Measurements from ENCODE around the gene MYOC.
"Not testable (repeated sequence)": the region's sequence is repeated elsewhere in the genome, so short reads cannot be mapped to it uniquely, and the experiment has no call there.

The MYOC gene

DNA sequence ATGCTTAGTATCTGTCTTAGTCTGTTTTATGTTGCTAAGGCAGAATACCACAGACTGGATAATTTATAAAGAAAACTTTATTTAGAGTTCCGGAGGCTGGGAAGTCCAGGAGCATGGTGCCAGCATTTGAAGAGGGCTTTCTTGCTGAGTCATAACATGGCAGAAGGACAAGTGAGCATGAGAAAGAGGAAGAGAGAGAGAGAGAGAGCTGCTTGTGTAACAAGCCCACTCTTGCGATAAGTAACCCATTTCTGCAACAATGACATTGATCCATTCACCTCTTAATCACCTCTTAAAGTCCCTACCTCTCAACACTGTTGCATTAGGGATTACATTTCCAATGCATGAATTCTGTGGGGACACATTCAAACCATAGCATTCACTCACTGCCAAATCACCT, 42.1 kb downstream of the MYOC start:
- Histone ChIP-seq H3K27me3 (replicated peaks; ENCODE audit: control insufficient read depth, insufficient read depth, low read length, poor library complexity, severe bottlenecking) (no peaks in the 10 kb centered on the region), H3K9me3 (ENCODE audit: control insufficient read depth, low read length) (no peaks in the 10 kb centered on the region), H3K27ac (ENCODE audit: insufficient read depth, low read length, poor library complexity, severe bottlenecking) (no peak overlapping the region), H3K4me1 (ENCODE audit: control insufficient read depth, insufficient read depth, low read length, poor library complexity, severe bottlenecking) (no peaks in the 10 kb centered on the region), H3K4me3 (ENCODE audit: insufficient read depth, low read depth, low read length, poor library complexity, severe bottlenecking) (no peak overlapping the region), H3K36me3 (ENCODE audit: control insufficient read depth, insufficient read depth, low read length) (no peaks in the 10 kb centered on the region)
- no peak for DNase-seq

DNA sequence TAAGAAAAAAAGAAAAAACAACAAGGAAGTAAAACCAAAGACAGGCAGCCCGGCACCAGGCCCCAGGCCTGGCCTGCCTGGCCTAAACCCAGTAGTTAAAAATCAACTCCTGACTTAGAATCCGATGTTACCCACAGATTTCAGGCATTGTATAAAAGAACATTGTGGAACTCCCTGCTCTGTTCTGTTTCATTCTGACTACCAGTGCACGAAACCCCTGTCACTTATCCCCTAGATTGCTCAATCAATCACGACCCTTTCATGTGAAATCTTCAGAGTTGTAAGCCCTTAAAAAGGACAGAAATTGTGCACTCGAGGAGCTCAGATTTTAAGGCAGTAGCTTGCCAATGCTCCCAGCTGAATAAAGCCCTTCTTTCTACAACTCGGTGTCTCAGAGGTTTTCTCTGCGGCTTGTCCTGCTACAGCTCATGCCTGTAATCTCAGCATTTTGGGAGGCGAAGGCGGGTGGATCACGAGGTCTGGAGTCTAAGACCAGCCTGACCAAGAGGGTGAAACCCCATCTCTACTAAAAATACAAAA, 46.0 kb downstream of the MYOC start:
- Histone ChIP-seq H3K4me1 (ENCODE audit: control insufficient read depth, insufficient read depth, low read length, poor library complexity, severe bottlenecking) (no peaks in the 10 kb centered on the region), H3K4me3 (ENCODE audit: insufficient read depth, low read depth, low read length, poor library complexity, severe bottlenecking) (no peak overlapping the region), H3K27me3 (replicated peaks; ENCODE audit: control insufficient read depth, insufficient read depth, low read length, poor library complexity, severe bottlenecking) (no peaks in the 10 kb centered on the region), H3K27ac (ENCODE audit: insufficient read depth, low read length, poor library complexity, severe bottlenecking) (no peak overlapping the region), H3K36me3 (ENCODE audit: control insufficient read depth, insufficient read depth, low read length) (no peaks in the 10 kb centered on the region), H3K9me3 (ENCODE audit: control insufficient read depth, low read length) (no peaks in the 10 kb centered on the region)
- DNase-seq: no peak

DNA sequence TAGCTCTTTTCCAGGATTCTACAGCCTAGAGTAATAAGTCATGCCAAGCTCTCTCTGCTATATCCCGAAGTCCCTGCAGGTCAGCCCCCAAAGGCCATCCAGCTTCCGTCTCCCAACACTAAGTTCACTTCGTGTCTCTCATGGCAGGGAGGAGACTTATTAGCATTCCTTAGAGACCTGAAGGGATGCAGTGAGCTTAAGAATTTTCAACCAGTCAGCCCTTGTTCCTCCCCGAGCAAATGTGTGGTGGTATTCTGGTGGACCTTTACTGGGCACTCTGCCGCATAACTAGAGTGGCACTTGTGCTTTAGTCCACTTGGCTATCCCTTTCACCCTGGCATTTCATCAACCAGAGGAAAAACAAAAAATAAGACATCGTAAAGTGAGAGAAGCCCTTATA, 49.4 kb downstream of the MYOC start:
- not testable (repeated sequence) for H3K9me3 ChIP-seq (ENCODE audit: control insufficient read depth, low read length); H3K27ac ChIP-seq (ENCODE audit: insufficient read depth, low read length, poor library complexity, severe bottlenecking); H3K4me3 ChIP-seq (ENCODE audit: insufficient read depth, low read depth, low read length, poor library complexity, severe bottlenecking); H3K4me1 ChIP-seq (ENCODE audit: control insufficient read depth, insufficient read depth, low read length, poor library complexity, severe bottlenecking); H3K27me3 ChIP-seq (replicated peaks; ENCODE audit: control insufficient read depth, insufficient read depth, low read length, poor library complexity, severe bottlenecking); DNase-seq; H3K36me3 ChIP-seq (ENCODE audit: control insufficient read depth, insufficient read depth, low read length)

DNA sequence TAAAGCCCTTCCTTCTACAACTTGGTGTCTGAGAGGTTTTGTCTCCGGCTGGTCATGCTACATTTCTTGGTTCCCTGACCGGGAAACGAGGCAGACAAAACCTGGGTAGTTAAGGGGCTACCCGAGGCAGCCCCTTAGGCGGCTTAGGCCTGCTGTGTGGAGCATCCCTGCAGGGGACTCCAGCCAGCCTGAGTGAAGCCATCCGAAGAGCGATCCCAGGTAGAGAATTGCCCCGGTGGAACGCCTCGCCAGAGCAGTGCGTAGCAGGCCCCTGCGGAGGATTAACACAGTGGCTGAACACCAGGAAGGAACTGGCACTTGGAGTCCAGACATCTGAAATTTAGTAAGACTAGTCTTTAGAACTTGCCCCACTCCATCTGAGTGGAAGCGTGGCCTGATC, 51.6 kb downstream of the MYOC start:
- no peaks in the 10 kb centered on the region for H3K9me3 ChIP-seq (ENCODE audit: control insufficient read depth, low read length)
- no peaks in the 10 kb centered on the region for H3K36me3 ChIP-seq (ENCODE audit: control insufficient read depth, insufficient read depth, low read length)
- no peak for DNase-seq
- H3K4me1 ChIP-seq (ENCODE audit: control insufficient read depth, insufficient read depth, low read length, poor library complexity, severe bottlenecking): no peaks in the 10 kb centered on the region
- no peak overlapping the region for H3K27ac ChIP-seq (ENCODE audit: insufficient read depth, low read length, poor library complexity, severe bottlenecking)
- H3K4me3 ChIP-seq (ENCODE audit: insufficient read depth, low read depth, low read length, poor library complexity, severe bottlenecking): no peak overlapping the region
- no peaks in the 10 kb centered on the region for H3K27me3 ChIP-seq (replicated peaks; ENCODE audit: control insufficient read depth, insufficient read depth, low read length, poor library complexity, severe bottlenecking)

DNA sequence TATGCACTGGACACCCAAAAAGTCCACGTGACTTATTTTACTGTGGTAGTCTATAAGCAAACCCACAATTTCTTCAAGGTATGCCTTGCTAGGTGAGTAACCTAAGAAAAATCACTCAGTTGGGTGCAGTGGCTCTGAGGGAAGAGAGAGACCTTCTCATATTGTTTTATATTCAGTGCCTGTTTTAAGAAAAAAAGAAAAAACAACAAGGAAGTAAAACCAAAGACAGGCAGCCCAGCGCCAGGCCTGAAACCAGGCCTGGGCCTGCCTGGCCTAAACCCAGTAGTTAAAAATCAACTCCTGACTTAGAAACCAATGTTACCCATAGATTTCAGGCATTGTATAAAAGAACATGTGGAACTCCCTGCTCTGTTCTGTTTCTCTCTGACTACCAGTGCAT, 52.2 kb downstream of the MYOC start:
- not testable (repeated sequence) for H3K4me1 ChIP-seq (ENCODE audit: control insufficient read depth, insufficient read depth, low read length, poor library complexity, severe bottlenecking); H3K27ac ChIP-seq (ENCODE audit: insufficient read depth, low read length, poor library complexity, severe bottlenecking); DNase-seq; H3K27me3 ChIP-seq (replicated peaks; ENCODE audit: control insufficient read depth, insufficient read depth, low read length, poor library complexity, severe bottlenecking); H3K36me3 ChIP-seq (ENCODE audit: control insufficient read depth, insufficient read depth, low read length); H3K4me3 ChIP-seq (ENCODE audit: insufficient read depth, low read depth, low read length, poor library complexity, severe bottlenecking); H3K9me3 ChIP-seq (ENCODE audit: control insufficient read depth, low read length)

DNA sequence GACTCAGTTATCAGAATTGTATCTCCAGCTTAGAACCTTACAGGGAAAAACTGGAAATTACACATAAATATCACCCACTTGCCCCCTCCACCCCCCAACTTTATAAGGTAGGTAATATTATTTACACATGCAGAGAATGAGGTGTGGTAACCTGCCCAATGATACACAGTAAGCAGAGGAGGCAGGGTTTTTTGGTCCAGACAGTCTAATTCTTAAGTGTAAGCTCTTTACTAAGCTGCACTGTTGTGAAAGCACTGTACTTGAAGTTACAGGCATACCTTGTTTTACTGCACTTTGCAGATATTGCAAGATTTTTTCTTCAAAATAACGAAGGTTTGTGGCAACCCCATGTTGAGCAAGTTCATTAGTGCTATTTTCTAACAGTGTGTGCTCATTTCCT, 55.3 kb downstream of the MYOC start:
- no peak for DNase-seq
- Histone ChIP-seq H3K4me3 (ENCODE audit: insufficient read depth, low read depth, low read length, poor library complexity, severe bottlenecking) (no peak overlapping the region), H3K36me3 (ENCODE audit: control insufficient read depth, insufficient read depth, low read length) (peaks cover 8% of the 10 kb centered on the region), H3K27ac (ENCODE audit: insufficient read depth, low read length, poor library complexity, severe bottlenecking) (no peak overlapping the region), H3K4me1 (ENCODE audit: control insufficient read depth, insufficient read depth, low read length, poor library complexity, severe bottlenecking) (no peaks in the 10 kb centered on the region), H3K9me3 (ENCODE audit: control insufficient read depth, low read length) (no peaks in the 10 kb centered on the region), H3K27me3 (replicated peaks; ENCODE audit: control insufficient read depth, insufficient read depth, low read length, poor library complexity, severe bottlenecking) (no peaks in the 10 kb centered on the region)

DNA sequence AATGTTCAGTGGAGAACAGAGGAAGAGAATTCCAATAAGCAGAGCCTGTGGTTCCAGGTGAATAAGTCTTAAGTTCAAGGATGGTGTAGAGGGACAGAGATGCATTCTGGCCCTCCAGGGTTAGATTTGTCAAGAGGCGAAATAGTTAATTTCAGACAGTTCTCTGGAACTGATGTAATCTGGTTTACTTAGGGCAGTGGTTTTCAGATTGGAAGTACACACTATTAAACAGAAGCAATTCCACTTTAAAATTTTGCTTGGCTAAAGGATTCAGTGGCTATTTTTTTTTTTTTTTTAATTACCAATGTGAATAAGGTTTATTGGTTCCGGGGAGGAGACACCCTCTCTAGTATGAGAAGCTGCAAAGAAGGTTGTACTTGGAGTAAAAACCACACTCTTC, 55.8 kb downstream of the MYOC start:
- Histone ChIP-seq H3K4me3 (ENCODE audit: insufficient read depth, low read depth, low read length, poor library complexity, severe bottlenecking) (no peak overlapping the region), H3K9me3 (ENCODE audit: control insufficient read depth, low read length) (no peaks in the 10 kb centered on the region), H3K36me3 (ENCODE audit: control insufficient read depth, insufficient read depth, low read length) (peaks cover 13% of the 10 kb centered on the region), H3K4me1 (ENCODE audit: control insufficient read depth, insufficient read depth, low read length, poor library complexity, severe bottlenecking) (no peaks in the 10 kb centered on the region), H3K27ac (ENCODE audit: insufficient read depth, low read length, poor library complexity, severe bottlenecking) (no peak overlapping the region), H3K27me3 (replicated peaks; ENCODE audit: control insufficient read depth, insufficient read depth, low read length, poor library complexity, severe bottlenecking) (no peaks in the 10 kb centered on the region)
- DNase-seq: no peak

DNA sequence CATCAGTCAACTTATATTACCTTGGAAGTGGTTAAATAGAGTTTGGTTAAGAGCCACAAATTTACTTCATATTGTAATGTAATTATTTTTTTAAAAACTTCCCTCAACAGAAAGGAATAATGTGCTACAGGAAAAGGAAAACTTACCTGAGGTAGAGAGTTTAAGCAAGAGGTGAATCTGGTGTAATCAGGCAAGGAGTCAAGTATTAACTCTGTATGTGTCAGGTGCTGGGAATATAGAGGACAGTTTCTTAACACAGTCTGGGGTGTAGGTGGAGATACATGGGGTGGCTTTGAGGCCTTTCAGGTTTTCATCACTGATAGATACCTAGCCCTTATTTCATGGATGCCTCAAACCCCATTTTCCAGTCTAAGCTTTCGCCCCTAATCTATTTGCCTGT, 56.4 kb downstream of the MYOC start:
- no peak overlapping the region for H3K4me3 ChIP-seq (ENCODE audit: insufficient read depth, low read depth, low read length, poor library complexity, severe bottlenecking)
- no peak overlapping the region for H3K27ac ChIP-seq (ENCODE audit: insufficient read depth, low read length, poor library complexity, severe bottlenecking)
- no peak for DNase-seq
- no peaks in the 10 kb centered on the region for H3K9me3 ChIP-seq (ENCODE audit: control insufficient read depth, low read length)
- no peaks in the 10 kb centered on the region for H3K4me1 ChIP-seq (ENCODE audit: control insufficient read depth, insufficient read depth, low read length, poor library complexity, severe bottlenecking)
- no peaks in the 10 kb centered on the region for H3K27me3 ChIP-seq (replicated peaks; ENCODE audit: control insufficient read depth, insufficient read depth, low read length, poor library complexity, severe bottlenecking)
- peaks cover 18% of the 10 kb centered on the region for H3K36me3 ChIP-seq (ENCODE audit: control insufficient read depth, insufficient read depth, low read length)

DNA sequence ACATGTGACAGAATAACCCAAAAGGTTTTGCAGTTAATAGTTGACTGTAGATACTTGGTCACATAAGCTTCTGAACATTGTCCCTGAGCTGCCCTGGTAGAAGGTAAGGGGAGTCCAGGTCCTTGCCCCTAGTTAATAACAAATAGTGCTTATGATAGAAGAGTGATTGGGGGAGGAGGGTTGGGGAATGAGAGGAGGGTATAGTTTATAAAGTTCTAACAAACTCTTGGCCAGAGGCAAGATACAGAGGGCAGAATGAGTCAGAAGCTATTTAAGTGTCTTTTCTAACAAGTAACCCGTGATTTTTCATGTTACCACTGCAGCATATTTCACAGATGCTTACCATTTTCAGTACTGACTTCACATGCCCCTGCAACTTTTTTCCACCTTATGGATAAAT, 57.2 kb downstream of the MYOC start:
- no peaks in the 10 kb centered on the region for H3K9me3 ChIP-seq (ENCODE audit: control insufficient read depth, low read length)
- DNase-seq: no peak
- H3K36me3 ChIP-seq (ENCODE audit: control insufficient read depth, insufficient read depth, low read length): peaks cover 26% of the 10 kb centered on the region
- H3K27me3 ChIP-seq (replicated peaks; ENCODE audit: control insufficient read depth, insufficient read depth, low read length, poor library complexity, severe bottlenecking): no peaks in the 10 kb centered on the region
- H3K4me3 ChIP-seq (ENCODE audit: insufficient read depth, low read depth, low read length, poor library complexity, severe bottlenecking): no peak overlapping the region
- no peaks in the 10 kb centered on the region for H3K4me1 ChIP-seq (ENCODE audit: control insufficient read depth, insufficient read depth, low read length, poor library complexity, severe bottlenecking)
- no peak overlapping the region for H3K27ac ChIP-seq (ENCODE audit: insufficient read depth, low read length, poor library complexity, severe bottlenecking)

DNA sequence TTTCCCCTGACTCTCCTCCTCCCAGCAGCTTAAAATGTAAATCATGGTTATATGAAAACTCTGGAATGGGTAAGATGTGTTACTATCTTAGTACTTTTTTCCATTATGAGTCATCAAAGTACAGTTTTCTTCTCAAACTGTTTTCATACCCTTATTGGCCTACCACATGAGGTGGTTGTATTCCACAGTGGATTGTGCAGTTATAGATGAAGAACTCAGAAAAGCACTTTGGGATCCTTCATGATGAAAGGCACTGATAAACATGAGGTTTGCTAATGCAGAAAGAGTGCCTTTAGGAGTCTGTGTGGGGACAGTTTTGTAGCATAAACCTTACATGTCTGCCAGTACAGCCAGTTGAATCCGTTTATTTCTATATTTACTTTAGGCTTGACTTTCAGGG, 62.5 kb downstream of the MYOC start:
- Histone ChIP-seq H3K27me3 (replicated peaks; ENCODE audit: control insufficient read depth, insufficient read depth, low read length, poor library complexity, severe bottlenecking) (no peaks in the 10 kb centered on the region), H3K36me3 (ENCODE audit: control insufficient read depth, insufficient read depth, low read length) (peaks cover 71% of the 10 kb centered on the region), H3K27ac (ENCODE audit: insufficient read depth, low read length, poor library complexity, severe bottlenecking) (no peak overlapping the region), H3K4me3 (ENCODE audit: insufficient read depth, low read depth, low read length, poor library complexity, severe bottlenecking) (no peak overlapping the region), H3K4me1 (ENCODE audit: control insufficient read depth, insufficient read depth, low read length, poor library complexity, severe bottlenecking) (no peaks in the 10 kb centered on the region), H3K9me3 (ENCODE audit: control insufficient read depth, low read length) (no peaks in the 10 kb centered on the region)
- DNase-seq: no peak

DNA sequence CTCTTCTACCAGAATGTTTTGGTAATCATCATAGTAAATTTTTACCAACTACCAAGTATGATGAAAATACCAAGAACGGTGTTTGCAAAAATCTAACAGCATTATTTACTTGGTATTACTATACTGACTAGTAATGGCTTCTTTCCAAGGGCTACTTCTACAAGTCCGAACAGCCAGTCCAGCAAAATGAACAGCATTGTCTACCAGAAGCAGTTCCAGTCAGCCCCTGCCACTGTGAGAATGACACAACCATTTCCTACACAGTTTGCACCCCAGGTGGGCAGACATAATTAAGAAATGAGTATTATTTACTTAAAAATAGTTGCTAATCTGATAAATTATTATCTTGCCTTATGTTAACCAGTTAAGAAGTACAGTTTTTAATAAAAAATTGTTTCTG, 64.3 kb downstream of the MYOC start:
- Histone ChIP-seq H3K4me1 (ENCODE audit: control insufficient read depth, insufficient read depth, low read length, poor library complexity, severe bottlenecking) (no peaks in the 10 kb centered on the region), H3K27ac (ENCODE audit: insufficient read depth, low read length, poor library complexity, severe bottlenecking) (no peak overlapping the region), H3K9me3 (ENCODE audit: control insufficient read depth, low read length) (no peaks in the 10 kb centered on the region), H3K27me3 (replicated peaks; ENCODE audit: control insufficient read depth, insufficient read depth, low read length, poor library complexity, severe bottlenecking) (no peaks in the 10 kb centered on the region), H3K4me3 (ENCODE audit: insufficient read depth, low read depth, low read length, poor library complexity, severe bottlenecking) (no peak overlapping the region), H3K36me3 (ENCODE audit: control insufficient read depth, insufficient read depth, low read length) (peaks cover 84% of the 10 kb centered on the region)
- DNase-seq: no peak
